GM12864 (cell line): ENCODE data around the gene ZNF485.
"Not testable (repeated sequence)": the region's sequence is repeated elsewhere in the genome, so short reads cannot be mapped to it uniquely, and the experiment has no call there.

Experiments used
- DNase-seq: peaks from one replicate; pipeline ENCODE4 v3.0.0-alpha.2; 2011; ENCODE audit warnings: low read depth
- H3K4me3 ChIP-seq: 2 replicates; pipeline ENCODE4 v1.5.1; 2011; ENCODE audit warnings: mild to moderate bottlenecking, low read depth, low read length, control low read depth
- CTCF ChIP-seq: IDR thresholded peaks from 2 replicates; pipeline ENCODE4 v1.5.1; 2011; ENCODE audit warnings: low read depth, mild to moderate bottlenecking, moderate library complexity, low read length, control low read depth, inconsistent platforms; ENCODE audit errors: missing control alignments

The ZNF485 gene

GRCh38 chr10:43591303-43591904 is 14.8 kb upstream of the ZNF485 start:
- DNase-seq = no peak
- H3K4me3 ChIP-seq = no peak overlapping the region
- TF ChIP-seq CTCF = no peak

DNA sequence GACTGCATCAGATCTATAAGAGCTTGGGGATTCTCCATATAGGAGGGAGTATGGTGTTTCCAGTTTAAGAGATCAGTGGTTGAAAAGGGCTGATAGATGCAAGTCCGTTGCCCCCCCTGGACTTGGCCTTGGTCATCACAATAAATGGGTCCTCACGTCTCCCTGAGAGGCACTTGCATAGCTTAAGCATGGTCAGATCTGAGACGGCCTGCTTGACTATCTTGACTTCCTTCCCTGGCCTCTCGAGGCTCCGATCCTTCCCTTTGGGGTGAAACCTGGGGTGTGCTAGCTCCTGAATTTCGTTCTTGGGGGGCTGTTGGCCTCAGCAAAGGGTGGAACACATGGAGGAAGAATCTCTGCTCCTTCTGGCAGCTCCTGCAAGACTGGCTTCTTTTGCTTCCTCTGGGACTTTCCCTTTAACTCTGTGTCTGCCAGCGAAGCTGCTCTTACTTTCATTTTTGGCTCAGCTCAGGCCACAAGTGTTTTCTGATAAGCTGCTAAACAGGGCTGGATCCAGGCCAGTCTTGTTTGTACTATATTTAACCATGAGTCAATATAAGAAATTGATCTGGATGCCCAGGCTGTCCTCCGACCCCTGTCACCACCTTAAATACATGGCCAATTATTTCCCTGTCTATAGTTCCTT is 11.2 kb upstream of the ZNF485 start:
- no peak for TF ChIP-seq CTCF
- H3K4me3 ChIP-seq = peak overlapping the region; percentile 32
- peak; percentile 80 for DNase-seq

GRCh38 chr10:43595739-43596298 is 10.4 kb upstream of the ZNF485 start:
- DNase-seq = peak; percentile 55
- no peak for TF ChIP-seq CTCF
- no peak overlapping the region; the same call in 1 of the 2 replicates for H3K4me3 ChIP-seq

GRCh38 chr10:43596546-43596945 is 9.7 kb upstream of the ZNF485 start:
- no peak for DNase-seq
- H3K4me3 ChIP-seq = no peak overlapping the region
- no peak for TF ChIP-seq CTCF

- DNase-seq = no peak
- H3K4me3 ChIP-seq = no peak overlapping the region
- TF ChIP-seq CTCF = no peak
Observed at GRCh38 chr10:43598446-43598845, 7.8 kb upstream of the ZNF485 start.

- no peak for TF ChIP-seq CTCF
- no peak for DNase-seq
Observed at GRCh38 chr10:43599333-43599732, 6.9 kb upstream of the ZNF485 start.

DNA sequence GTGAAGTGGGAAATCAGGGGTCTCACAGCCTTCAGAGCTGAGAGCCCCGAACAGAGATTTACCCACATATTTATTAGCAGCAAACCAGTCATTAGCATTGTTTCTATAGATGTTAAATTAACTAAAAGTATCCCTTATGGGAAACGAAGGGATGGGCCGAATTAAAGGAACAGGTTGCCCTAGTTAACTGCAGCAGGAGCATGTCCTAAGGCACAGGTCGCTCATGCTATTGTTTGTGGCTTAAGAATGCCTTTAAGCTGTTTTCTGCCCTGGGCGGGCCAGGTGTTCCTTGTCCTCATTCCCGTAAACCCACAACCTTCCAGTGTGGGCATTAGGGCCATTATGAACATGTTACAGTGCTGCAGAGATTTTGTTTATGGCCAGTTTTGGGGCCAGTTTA is 4.7 kb upstream of the ZNF485 start:
- DNase-seq, H3K4me3 ChIP-seq: not testable (repeated sequence)

More at GRCh38 chr10:43599333-43599732, 6.9 kb upstream of the ZNF485 start:
- no peak overlapping the region for H3K4me3 ChIP-seq
